ENCODE results near the gene C2orf74. TPM values are rescaled to one million over a fixed set of nuclear protein-coding genes. Genes with fewer than 3 reads are reported as not detected.
"Not testable (repeated sequence)": the region's sequence is repeated elsewhere in the genome, so short reads cannot be mapped to it uniquely, and the experiment has no call there.

C2orf74 gene
- total RNA-seq, 2 donors from 2014 or later = 0.72 to 2.9 TPM

DNA sequence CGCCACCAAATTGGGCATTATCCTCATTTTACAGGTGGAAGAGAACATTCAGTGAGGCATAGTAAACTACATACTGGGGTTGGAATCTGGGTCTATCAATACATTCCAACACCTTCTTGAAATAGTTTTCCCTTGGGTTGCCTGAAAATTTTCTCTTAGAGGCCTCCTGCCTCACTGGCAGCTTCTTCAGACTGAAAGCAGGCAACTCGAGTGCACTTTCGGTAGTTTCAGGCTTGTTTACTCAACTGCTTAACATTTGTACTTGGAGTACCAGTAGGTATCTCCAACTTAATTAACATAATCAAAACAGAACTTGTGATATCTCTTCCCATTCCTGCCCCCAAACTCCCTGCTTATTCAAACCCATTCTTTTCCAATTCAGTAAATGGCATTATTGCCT lies 36.2 kb upstream of the C2orf74 start:
- H3K9ac ChIP-seq (ENCODE audit: low read depth in 2 of 2, low read length in 2 of 2) = no peak overlapping the region
- no peaks in the 10 kb centered on the region for H3K9me3 ChIP-seq
- no peaks in the 10 kb centered on the region for H3K4me1 ChIP-seq
- no peaks in the 10 kb centered on the region for H3K27me3 ChIP-seq
- no peaks in the 10 kb centered on the region for H3K36me3 ChIP-seq
- DNase-seq = no peak
- TF ChIP-seq, protein P1, sequence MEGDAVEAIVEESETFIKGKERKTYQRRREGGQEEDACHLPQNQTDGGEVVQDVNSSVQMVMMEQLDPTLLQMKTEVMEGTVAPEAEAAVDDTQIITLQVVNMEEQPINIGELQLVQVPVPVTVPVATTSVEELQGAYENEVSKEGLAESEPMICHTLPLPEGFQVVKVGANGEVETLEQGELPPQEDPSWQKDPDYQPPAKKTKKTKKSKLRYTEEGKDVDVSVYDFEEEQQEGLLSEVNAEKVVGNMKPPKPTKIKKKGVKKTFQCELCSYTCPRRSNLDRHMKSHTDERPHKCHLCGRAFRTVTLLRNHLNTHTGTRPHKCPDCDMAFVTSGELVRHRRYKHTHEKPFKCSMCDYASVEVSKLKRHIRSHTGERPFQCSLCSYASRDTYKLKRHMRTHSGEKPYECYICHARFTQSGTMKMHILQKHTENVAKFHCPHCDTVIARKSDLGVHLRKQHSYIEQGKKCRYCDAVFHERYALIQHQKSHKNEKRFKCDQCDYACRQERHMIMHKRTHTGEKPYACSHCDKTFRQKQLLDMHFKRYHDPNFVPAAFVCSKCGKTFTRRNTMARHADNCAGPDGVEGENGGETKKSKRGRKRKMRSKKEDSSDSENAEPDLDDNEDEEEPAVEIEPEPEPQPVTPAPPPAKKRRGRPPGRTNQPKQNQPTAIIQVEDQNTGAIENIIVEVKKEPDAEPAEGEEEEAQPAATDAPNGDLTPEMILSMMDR (IDR thresholded peaks at IDR 0.05) = no peak
- H3K27ac ChIP-seq = no peak overlapping the region
- no peak overlapping the region for H3K4me3 ChIP-seq
- intact Hi-C loops (cut with DNase I) = no loop called here

DNA sequence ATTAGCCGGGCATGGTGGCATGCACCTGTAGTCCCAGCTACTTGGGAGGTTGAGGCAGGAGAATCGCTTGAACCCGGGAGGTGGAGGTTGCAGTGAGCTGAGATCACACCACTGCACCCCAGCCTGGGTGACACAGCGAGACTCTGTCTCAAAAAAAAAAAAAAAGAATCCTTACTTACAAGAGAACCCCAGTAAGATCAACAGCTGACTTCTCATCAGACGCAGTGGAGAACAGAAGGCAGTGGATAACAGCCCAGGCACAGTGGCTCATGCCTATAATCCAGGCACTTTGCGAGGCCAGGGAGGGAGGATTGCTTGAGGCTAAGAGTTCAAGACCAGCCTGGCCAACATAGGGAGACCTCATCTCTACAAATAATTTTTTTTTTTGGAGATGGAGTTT lies 33.9 kb upstream of the C2orf74 start:
- H3K27me3 ChIP-seq; H3K9ac ChIP-seq (ENCODE audit: low read depth in 2 of 2, low read length in 2 of 2); H3K27ac ChIP-seq; H3K4me3 ChIP-seq; DNase-seq; H3K36me3 ChIP-seq; intact Hi-C loops (cut with DNase I); H3K4me1 ChIP-seq; H3K9me3 ChIP-seq: not testable (repeated sequence)

DNA sequence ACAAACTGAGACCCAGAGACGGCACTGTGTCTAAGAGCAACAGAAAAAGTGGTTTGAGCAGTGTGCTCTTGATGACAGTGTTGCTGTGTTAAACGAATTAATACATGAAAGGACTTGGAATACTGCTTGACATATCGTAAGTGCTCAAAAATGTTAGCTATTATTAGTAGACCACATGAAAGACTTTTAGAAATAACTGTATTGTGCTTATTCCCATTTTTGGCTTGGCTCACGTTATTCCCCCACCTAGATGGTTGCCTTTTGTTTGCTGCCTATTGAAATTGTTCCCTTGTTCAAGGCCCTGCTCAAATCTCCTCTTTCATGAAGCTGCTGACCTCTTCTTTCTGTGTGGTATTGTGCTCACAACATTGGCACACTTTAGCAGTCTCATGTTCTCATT lies 27.8 kb upstream of the C2orf74 start:
- Histone ChIP-seq H3K4me1 (no peaks in the 10 kb centered on the region), H3K27ac (no peak overlapping the region), H3K9ac (ENCODE audit: low read depth in 2 of 2, low read length in 2 of 2) (no peak overlapping the region), H3K4me3 (no peak overlapping the region), H3K9me3 (no peaks in the 10 kb centered on the region), H3K27me3 (no peaks in the 10 kb centered on the region), H3K36me3 (no peaks in the 10 kb centered on the region)
- TF ChIP-seq, protein P1 (IDR thresholded peaks at IDR 0.05) = no peak
- intact Hi-C loops (cut with DNase I) = no loop called here
- no peak for DNase-seq

DNA sequence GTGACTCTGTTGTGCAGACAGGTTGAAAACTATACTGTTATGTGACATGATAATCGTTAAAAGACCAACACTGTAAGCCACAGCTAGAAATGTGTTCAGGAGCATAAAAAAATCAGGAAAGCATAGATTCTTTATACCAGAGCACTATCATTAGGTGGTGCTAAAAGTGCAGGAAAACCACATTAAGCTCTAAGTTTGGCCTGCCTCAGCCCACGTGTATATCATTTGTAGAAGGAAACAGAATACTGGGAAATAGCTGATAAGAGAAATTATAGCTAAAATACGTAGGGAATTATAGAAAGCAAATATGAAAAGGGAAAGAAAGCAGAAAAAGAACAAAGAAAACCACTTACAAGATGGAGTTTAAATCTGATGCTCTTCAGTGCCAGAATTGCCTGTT lies 26.5 kb upstream of the C2orf74 start:
- Histone ChIP-seq H3K9me3 (no peaks in the 10 kb centered on the region), H3K4me3 (no peak overlapping the region), H3K4me1 (no peaks in the 10 kb centered on the region), H3K9ac (ENCODE audit: low read depth in 2 of 2, low read length in 2 of 2) (no peak overlapping the region), H3K27ac (no peak overlapping the region), H3K27me3 (no peaks in the 10 kb centered on the region), H3K36me3 (no peaks in the 10 kb centered on the region)
- intact Hi-C loops (cut with DNase I) = no loop called here
- TF ChIP-seq, protein P1 (IDR thresholded peaks at IDR 0.05) = no peak
- DNase-seq = no peak

DNA sequence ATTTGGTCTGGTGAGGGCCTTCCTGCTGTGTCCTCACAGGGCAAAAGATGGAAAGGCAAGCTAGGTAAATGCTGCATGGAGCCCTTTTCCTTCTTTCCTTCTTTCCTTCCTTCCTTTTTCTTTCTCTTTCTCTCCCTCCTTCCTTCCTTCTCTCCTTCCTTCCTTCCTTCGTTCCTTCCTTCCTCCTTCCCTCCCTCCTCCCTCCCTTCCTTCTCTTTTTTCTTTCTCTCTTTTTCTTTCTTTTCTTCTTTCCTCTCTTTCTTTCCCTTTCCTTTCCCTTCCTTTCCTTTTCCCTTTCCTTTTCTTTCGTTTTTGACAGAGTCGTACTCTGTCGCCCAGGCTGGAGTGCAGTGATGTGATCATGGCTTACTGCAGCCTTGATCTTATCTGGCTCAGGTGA lies 23.1 kb upstream of the C2orf74 start:
- H3K9ac ChIP-seq (ENCODE audit: low read depth in 2 of 2, low read length in 2 of 2) = no peak overlapping the region
- no peaks in the 10 kb centered on the region for H3K9me3 ChIP-seq
- H3K27ac ChIP-seq = no peak overlapping the region
- DNase-seq = no peak
- intact Hi-C loops (cut with DNase I) = no loop called here
- no peaks in the 10 kb centered on the region for H3K36me3 ChIP-seq
- H3K4me1 ChIP-seq = no peaks in the 10 kb centered on the region
- H3K4me3 ChIP-seq = no peak overlapping the region
- TF ChIP-seq, protein P1 (IDR thresholded peaks at IDR 0.05) = no peak
- H3K27me3 ChIP-seq = no peaks in the 10 kb centered on the region

DNA sequence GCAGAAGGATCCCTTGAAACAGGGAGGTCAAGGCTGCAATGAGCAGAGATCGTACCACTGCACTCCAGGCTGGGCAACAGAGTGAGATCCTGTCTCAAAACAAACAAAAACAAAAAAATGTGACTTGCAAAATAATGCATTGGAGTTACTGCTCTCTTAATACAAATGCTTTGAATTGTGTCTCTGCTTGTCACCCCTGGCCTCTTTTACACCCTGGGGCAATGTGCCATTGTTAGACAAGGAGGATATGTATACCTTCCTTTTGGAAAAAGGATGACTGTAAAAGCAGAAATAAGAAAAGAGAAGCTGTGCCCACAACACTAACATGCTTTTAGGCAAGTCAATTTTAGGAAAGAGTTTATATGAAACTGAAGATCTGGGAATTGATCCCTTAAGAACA lies 20.8 kb upstream of the C2orf74 start:
- H3K9me3 ChIP-seq = no peaks in the 10 kb centered on the region
- TF ChIP-seq, protein P1 (IDR thresholded peaks at IDR 0.05) = no peak
- H3K4me1 ChIP-seq = no peaks in the 10 kb centered on the region
- H3K36me3 ChIP-seq = no peaks in the 10 kb centered on the region
- no peaks in the 10 kb centered on the region for H3K27me3 ChIP-seq
- no peak overlapping the region for H3K4me3 ChIP-seq
- intact Hi-C loops (cut with DNase I) = no loop called here
- DNase-seq = no peak
- no peak overlapping the region for H3K27ac ChIP-seq
- H3K9ac ChIP-seq (ENCODE audit: low read depth in 2 of 2, low read length in 2 of 2) = no peak overlapping the region
